SK-N-MC (cell line): ENCODE measurements around the gene CLTC.

Source experiments
- EZH2 ChIP-seq: fragments of 200-600 bp; sonication (generic); IDR thresholded peaks from one replicate; pipeline ENCODE4 v1.6.1; 2017; ENCODE audit warnings: antibody characterized with exemption
- POLR2AphosphoS5 ChIP-seq: IDR thresholded peaks from 2 replicates; pipeline ENCODE4 v1.6.1; 2012; ENCODE audit warnings: mild to moderate bottlenecking, low read depth, low read length, borderline replicate concordance

DNA sequence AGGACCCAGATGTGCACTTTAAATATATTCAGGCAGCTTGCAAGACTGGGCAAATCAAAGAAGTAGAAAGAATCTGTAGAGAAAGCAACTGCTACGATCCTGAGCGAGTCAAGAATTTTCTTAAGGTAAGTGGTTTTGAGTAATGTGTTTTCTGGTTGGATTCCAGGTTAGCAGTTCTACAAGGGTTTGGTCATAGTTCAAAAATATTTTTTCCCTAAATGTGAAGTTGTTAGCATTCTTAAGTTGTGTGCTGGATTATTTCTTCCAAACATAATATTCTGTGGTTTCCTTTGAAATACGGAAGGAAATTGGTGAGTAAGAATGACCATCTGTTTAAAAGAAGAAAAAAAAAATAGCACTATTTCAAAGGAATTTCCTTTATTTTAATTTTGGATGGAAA, 49.1 kb downstream of the CLTC start:
- no peak for TF ChIP-seq POLR2AphosphoS5
- no peak for TF ChIP-seq EZH2
